Cerebellar cortex (tissue), 1 donor: ENCODE results near the gene TFDP1.

Experiments
- DNase-seq: peaks from one replicate; pipeline ENCODE4 v3.0.0-alpha.2; 2015; ENCODE audit warnings: low spot score

The TFDP1 gene

GRCh38 chr13:113633485-113633873 lies 48.9 kb downstream of the TFDP1 start:
- no peak for DNase-seq

GRCh38 chr13:113634279-113635047 lies 49.9 kb downstream of the TFDP1 start:
- no peak for DNase-seq

- no peak for DNase-seq
Observed at GRCh38 chr13:113635048-113635420, 50.5 kb downstream of the TFDP1 start.

- no peak for DNase-seq
Observed at GRCh38 chr13:113635709-113636108, 51.2 kb downstream of the TFDP1 start.

GRCh38 chr13:113636266-113636963 lies 51.9 kb downstream of the TFDP1 start:
- no peak for DNase-seq

GRCh38 chr13:113637262-113638160 lies 53.0 kb downstream of the TFDP1 start:
- no peak for DNase-seq

- DNase-seq = no peak
Observed at GRCh38 chr13:113638173-113638746, 53.7 kb downstream of the TFDP1 start.

GRCh38 chr13:113638806-113639205 lies 54.3 kb downstream of the TFDP1 start:
- DNase-seq = no peak

GRCh38 chr13:113639616-113640262 lies 55.2 kb downstream of the TFDP1 start:
- peak; percentile 66 for DNase-seq

GRCh38 chr13:113641426-113641825 lies 56.9 kb downstream of the TFDP1 start:
- no peak for DNase-seq

- DNase-seq = no peak
Observed at GRCh38 chr13:113642563-113642962, 58.0 kb downstream of the TFDP1 start.

- no peak for DNase-seq
Observed at GRCh38 chr13:113643593-113643992, 59.0 kb downstream of the TFDP1 start.

GRCh38 chr13:113644800-113645199 lies 60.2 kb downstream of the TFDP1 start:
- no peak for DNase-seq

- DNase-seq = no peak
Observed at GRCh38 chr13:113645329-113645728, 60.8 kb downstream of the TFDP1 start.

- no peak for DNase-seq
Observed at GRCh38 chr13:113646376-113646775, 61.8 kb downstream of the TFDP1 start.

GRCh38 chr13:113646921-113647340 lies 62.4 kb downstream of the TFDP1 start:
- no peak for DNase-seq

- peak; percentile 83 for DNase-seq
Observed at GRCh38 chr13:113647351-113648215, 63.0 kb downstream of the TFDP1 start.

GRCh38 chr13:113648216-113648610 lies 63.7 kb downstream of the TFDP1 start:
- no peak for DNase-seq

GRCh38 chr13:113649212-113649611 lies 64.7 kb downstream of the TFDP1 start:
- no peak for DNase-seq

- DNase-seq = no peak
Observed at GRCh38 chr13:113650275-113650674, 65.7 kb downstream of the TFDP1 start.

- no peak for DNase-seq
Observed at GRCh38 chr13:113650731-113651148, 66.2 kb downstream of the TFDP1 start.
